ENCODE results near the gene AHNAK. TPM values are rescaled to one million over a fixed set of nuclear protein-coding genes. Genes with fewer than 3 reads are reported as not detected.
A peak's percentile ranks its signal among the peaks of the same experiment; 100 is the strongest.
"Not testable (repeated sequence)": the region's sequence is repeated elsewhere in the genome, so short reads cannot be mapped to it uniquely, and the experiment has no call there.

Gene AHNAK
- total and polyA plus RNA-seq, 5 donors from 2014 or later: 22.3 to 852 (median 47.1) TPM

DNA sequence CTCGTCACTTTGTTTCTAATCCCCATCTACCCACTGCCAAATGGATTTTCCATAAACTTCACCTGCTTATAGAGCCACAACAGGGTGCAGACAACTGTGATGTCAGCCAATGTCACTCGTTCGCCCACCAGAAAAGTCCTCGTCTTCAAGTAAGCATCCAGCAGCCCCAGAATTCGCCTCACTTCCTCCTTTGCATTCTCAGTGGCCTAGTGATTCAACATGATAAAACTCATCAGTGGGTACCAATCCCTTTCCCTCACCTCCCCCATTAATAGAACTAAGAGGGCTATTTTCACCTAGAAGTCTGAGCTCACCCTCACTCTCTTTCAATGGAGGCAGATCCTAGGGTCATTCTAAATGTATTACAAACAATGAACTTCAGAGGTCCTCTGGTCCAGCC, 24.3 kb upstream of the AHNAK start:
- not testable (repeated sequence) for H3K9me3 Mint-ChIP-seq; H3K27ac ChIP-seq (ENCODE audit: insufficient read depth, low read length, poor library complexity, severe bottlenecking); ATAC-seq (ENCODE audit: low read depth in 2 of 2); H3K27me3 Mint-ChIP-seq; H3K4me3 ChIP-seq (ENCODE audit: low read depth, low read length); H3K9me3 ChIP-seq (ENCODE audit: control insufficient read depth in 2 of 2, low read length in 2 of 2); DNase-seq; H3K27me3 ChIP-seq (ENCODE audit: control insufficient read depth, insufficient read depth, low read length)
- Mint-ChIP-seq H3K4me3 (peak overlapping the region in 3 of 4 donors; percentile 20 to 96 (median 53)), H3K4me1 (peaks cover 12 to 77% (median 46%) of the 10 kb centered on the region in 4 donors), H3K27ac (peak overlapping the region; percentile 60 to 73 (median 65)), H3K36me3 (peaks cover 40% of the 10 kb centered on the region)
- Histone ChIP-seq H3K4me1 (ENCODE audit: control insufficient read depth, insufficient read depth, low read length, poor library complexity, severe bottlenecking) (peaks cover 35% of the 10 kb centered on the region), H3K36me3 (ENCODE audit: control insufficient read depth, insufficient read depth, low read length) (peaks cover 56% of the 10 kb centered on the region)

DNA sequence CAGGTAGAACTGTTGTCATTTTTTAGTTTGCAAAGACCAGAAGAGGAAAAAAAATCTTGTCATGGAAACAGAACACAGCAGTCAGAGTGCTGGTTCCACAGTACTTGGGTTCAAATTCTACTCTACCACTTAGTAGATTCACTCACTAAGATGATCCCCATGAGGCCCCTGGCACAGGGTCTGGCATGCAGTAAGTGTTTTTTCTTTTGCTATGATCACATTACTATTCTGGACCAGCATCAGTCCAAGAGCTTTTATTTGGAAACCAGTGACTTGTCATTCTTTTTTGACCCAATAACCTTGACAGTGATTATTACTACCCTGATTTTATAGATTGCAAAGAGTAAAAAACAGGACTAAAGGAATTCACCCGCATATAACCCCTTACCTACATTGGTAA, 23.0 kb upstream of the AHNAK start:
- DNase-seq: no peak
- Histone ChIP-seq H3K4me1 (ENCODE audit: control insufficient read depth, insufficient read depth, low read length, poor library complexity, severe bottlenecking) (peaks cover 27% of the 10 kb centered on the region), H3K27me3 (ENCODE audit: control insufficient read depth, insufficient read depth, low read length) (no peaks in the 10 kb centered on the region), H3K27ac (ENCODE audit: insufficient read depth, low read length, poor library complexity, severe bottlenecking) (no peak overlapping the region), H3K4me3 (ENCODE audit: low read depth, low read length) (no peak overlapping the region), H3K36me3 (ENCODE audit: control insufficient read depth, insufficient read depth, low read length) (peaks cover 67% of the 10 kb centered on the region), H3K9me3 (ENCODE audit: control insufficient read depth in 2 of 2, low read length in 2 of 2) (no peaks in the 10 kb centered on the region)
- no peak for ATAC-seq (ENCODE audit: low read depth in 2 of 2)
- H3K9me3 Mint-ChIP-seq: no peaks in the 10 kb centered on the region
- no peak overlapping the region for H3K27ac Mint-ChIP-seq
- peak overlapping the region in 1 of 4 donors; percentile 53 for H3K4me3 Mint-ChIP-seq
- H3K36me3 Mint-ChIP-seq: peaks cover 46% of the 10 kb centered on the region
- H3K27me3 Mint-ChIP-seq: no peaks in the 10 kb centered on the region
- H3K4me1 Mint-ChIP-seq: peaks cover 18 to 76% (median 47%) of the 10 kb centered on the region in 4 donors

DNA sequence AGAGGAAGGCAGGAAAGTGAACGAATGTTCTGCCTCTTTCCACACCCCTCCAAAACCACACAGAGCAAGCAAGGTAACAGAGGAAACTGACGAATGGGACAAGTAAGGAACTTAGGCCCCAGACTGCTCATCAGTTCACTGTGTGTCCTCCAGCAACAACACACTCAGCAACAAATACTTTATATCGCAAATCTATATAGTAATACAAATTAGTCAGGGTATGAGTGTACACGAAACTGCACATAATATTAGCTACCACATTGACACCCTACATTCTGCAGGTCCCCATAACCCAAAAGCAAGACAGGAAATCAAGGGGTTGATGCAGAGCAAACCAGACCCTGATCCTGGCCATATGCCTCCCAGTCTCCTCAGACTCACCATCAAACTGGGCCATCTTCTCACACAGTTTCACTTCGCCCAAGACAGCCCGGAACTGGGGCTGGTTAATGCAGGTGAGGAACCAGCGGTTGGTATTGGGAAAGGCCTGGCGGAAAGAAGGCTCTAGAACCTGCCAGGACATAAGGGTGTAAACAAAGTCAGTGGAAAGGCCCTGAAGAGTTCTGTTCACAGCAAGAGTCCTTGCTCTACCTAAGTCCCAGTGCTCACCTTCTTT, 20.5 kb upstream of the AHNAK start:
- Histone ChIP-seq H3K27me3 (ENCODE audit: control insufficient read depth, insufficient read depth, low read length) (no peaks in the 10 kb centered on the region), H3K9me3 (ENCODE audit: control insufficient read depth in 2 of 2, low read length in 2 of 2) (no peaks in the 10 kb centered on the region), H3K4me1 (ENCODE audit: control insufficient read depth, insufficient read depth, low read length, poor library complexity, severe bottlenecking) (peaks cover 13% of the 10 kb centered on the region), H3K4me3 (ENCODE audit: low read depth, low read length) (no peak overlapping the region), H3K36me3 (ENCODE audit: control insufficient read depth, insufficient read depth, low read length) (peaks cover 74% of the 10 kb centered on the region), H3K27ac (ENCODE audit: insufficient read depth, low read length, poor library complexity, severe bottlenecking) (no peak overlapping the region)
- peaks cover 42% of the 10 kb centered on the region for H3K36me3 Mint-ChIP-seq
- ATAC-seq (ENCODE audit: low read depth in 2 of 2) (no peak), DNase-seq (no peak)
- H3K9me3 Mint-ChIP-seq: no peaks in the 10 kb centered on the region
- no peaks in the 10 kb centered on the region for H3K27me3 Mint-ChIP-seq
- H3K27ac Mint-ChIP-seq: peak overlapping the region in 2 of 3 donors; percentile 32 to 75
- peak overlapping the region in 2 of 4 donors; percentile 17 to 64 for H3K4me3 Mint-ChIP-seq
- peaks cover 15 to 53% (median 38%) of the 10 kb centered on the region in 4 donors for H3K4me1 Mint-ChIP-seq

DNA sequence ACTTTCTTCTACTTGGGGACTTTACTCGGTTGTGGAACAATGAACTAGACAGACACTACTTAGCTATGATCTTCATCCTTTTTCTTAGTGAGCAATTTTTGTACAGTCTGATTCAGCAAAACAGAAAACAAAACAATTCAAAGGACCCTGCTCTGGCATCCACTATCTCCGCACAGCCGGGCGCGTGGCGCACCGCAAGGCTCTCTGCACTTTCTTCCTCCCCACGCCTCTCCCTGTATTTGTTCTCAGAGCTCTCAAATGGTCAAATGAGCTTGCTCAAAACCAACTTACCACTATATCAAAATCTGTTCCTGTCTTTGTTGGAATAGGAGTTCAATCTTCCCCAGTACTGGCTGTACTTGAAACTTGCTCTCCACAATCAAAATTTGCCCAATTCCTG, 19.6 kb upstream of the AHNAK start:
- Histone ChIP-seq H3K4me1 (ENCODE audit: control insufficient read depth, insufficient read depth, low read length, poor library complexity, severe bottlenecking) (peaks cover 4% of the 10 kb centered on the region), H3K27ac (ENCODE audit: insufficient read depth, low read length, poor library complexity, severe bottlenecking) (no peak overlapping the region), H3K27me3 (ENCODE audit: control insufficient read depth, insufficient read depth, low read length) (no peaks in the 10 kb centered on the region), H3K9me3 (ENCODE audit: control insufficient read depth in 2 of 2, low read length in 2 of 2) (no peaks in the 10 kb centered on the region), H3K36me3 (ENCODE audit: control insufficient read depth, insufficient read depth, low read length) (peaks cover 68% of the 10 kb centered on the region), H3K4me3 (ENCODE audit: low read depth, low read length) (no peak overlapping the region)
- no peaks in the 10 kb centered on the region for H3K9me3 Mint-ChIP-seq
- no peak for DNase-seq
- peaks cover 11 to 50% (median 34%) of the 10 kb centered on the region in 4 donors for H3K4me1 Mint-ChIP-seq
- H3K4me3 Mint-ChIP-seq: peak overlapping the region in 1 of 4 donors; percentile 64
- no peak overlapping the region for H3K27ac Mint-ChIP-seq
- ATAC-seq (ENCODE audit: low read depth in 2 of 2): no peak
- no peaks in the 10 kb centered on the region for H3K27me3 Mint-ChIP-seq
- peaks cover 41% of the 10 kb centered on the region for H3K36me3 Mint-ChIP-seq

DNA sequence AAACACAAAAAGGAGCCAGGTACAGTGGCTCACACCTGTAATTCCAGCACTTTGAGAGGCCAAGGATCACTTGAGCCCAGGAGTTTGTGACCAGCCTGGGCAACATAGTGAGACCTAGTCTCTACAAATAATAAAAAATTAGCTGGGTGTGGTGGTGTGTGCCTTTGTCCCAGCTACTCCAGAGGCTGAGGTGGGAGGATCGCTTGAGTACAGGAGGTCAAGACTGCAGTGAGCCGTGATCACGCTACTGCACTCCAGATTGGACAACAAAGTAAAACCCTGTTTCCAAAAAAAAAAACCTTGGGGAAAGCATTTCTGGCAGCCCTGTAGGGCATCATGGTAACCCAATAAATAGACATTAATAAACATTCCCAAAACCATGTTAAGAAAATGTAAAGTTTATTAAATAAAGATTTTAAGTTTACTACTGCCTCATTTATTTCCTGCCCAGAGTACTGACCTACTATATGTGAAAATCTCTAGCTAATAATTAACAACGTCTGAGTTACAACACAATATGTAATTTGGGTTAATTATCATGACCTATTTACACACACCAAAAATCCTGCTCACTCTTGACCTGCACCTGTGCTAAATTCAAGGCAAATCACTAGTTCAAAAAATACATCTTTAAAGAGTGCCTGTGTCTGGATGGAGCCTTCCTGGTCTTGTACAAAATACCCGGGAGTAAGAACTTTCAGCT, 18.6 kb upstream of the AHNAK start:
- no peaks in the 10 kb centered on the region for H3K9me3 Mint-ChIP-seq
- H3K36me3 Mint-ChIP-seq: peaks cover 37% of the 10 kb centered on the region
- no peaks in the 10 kb centered on the region for H3K27me3 Mint-ChIP-seq
- no peak overlapping the region for H3K4me3 Mint-ChIP-seq
- peaks cover 16 to 51% (median 34%) of the 10 kb centered on the region in 4 donors for H3K4me1 Mint-ChIP-seq
- H3K4me3 ChIP-seq (ENCODE audit: low read depth, low read length): no peak overlapping the region
- H3K36me3 ChIP-seq (ENCODE audit: control insufficient read depth, insufficient read depth, low read length): peaks cover 58% of the 10 kb centered on the region
- DNase-seq (no peak), ATAC-seq (ENCODE audit: low read depth in 2 of 2) (no peak)
- H3K27me3 ChIP-seq (ENCODE audit: control insufficient read depth, insufficient read depth, low read length): no peaks in the 10 kb centered on the region
- peaks cover 11% of the 10 kb centered on the region for H3K4me1 ChIP-seq (ENCODE audit: control insufficient read depth, insufficient read depth, low read length, poor library complexity, severe bottlenecking)
- H3K27ac Mint-ChIP-seq: peak overlapping the region in 1 of 3 donors; percentile 20
- H3K27ac ChIP-seq (ENCODE audit: insufficient read depth, low read length, poor library complexity, severe bottlenecking): no peak overlapping the region
- H3K9me3 ChIP-seq (ENCODE audit: control insufficient read depth in 2 of 2, low read length in 2 of 2): no peaks in the 10 kb centered on the region

DNA sequence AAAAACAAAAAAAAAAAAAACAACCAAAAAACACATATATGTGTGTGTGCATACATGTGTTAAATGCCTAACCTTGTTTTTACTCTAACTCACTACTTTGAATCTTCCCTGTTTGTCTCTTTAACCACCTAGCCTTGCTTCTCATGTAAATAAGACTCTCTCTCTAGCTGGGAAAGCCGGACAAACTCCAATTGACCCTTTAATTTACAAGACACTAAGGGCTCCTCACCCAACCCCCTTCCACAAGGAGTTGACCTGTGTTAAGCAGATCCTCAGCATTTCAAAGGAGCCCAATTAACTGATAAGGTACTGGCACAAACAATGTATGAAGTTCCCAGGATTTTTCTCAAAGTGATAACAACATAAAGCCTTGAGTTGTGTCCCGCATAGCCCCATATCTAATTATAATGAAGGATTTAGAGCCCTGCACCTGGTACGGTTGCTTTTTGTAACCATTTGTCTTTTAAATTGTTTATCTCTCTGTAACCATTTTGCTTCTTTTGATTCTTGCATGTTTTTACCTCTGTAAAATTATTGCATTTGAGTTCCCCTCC, 15.1 kb upstream of the AHNAK start:
- Histone ChIP-seq H3K4me1 (ENCODE audit: control insufficient read depth, insufficient read depth, low read length, poor library complexity, severe bottlenecking) (peaks cover 41% of the 10 kb centered on the region), H3K36me3 (ENCODE audit: control insufficient read depth, insufficient read depth, low read length) (peaks cover 47% of the 10 kb centered on the region)
- H3K4me3 ChIP-seq (ENCODE audit: low read depth, low read length); DNase-seq; ATAC-seq (ENCODE audit: low read depth in 2 of 2); H3K9me3 ChIP-seq (ENCODE audit: control insufficient read depth in 2 of 2, low read length in 2 of 2); H3K27me3 Mint-ChIP-seq; H3K27me3 ChIP-seq (ENCODE audit: control insufficient read depth, insufficient read depth, low read length); H3K27ac ChIP-seq (ENCODE audit: insufficient read depth, low read length, poor library complexity, severe bottlenecking); H3K9me3 Mint-ChIP-seq: not testable (repeated sequence)
- Mint-ChIP-seq H3K27ac (peak overlapping the region; percentile 2 to 62 (median 56)), H3K4me1 (peaks cover 14 to 58% (median 34%) of the 10 kb centered on the region in 4 donors), H3K4me3 (peak overlapping the region in 2 of 4 donors; percentile 28 to 39), H3K36me3 (peaks cover 36% of the 10 kb centered on the region)

DNA sequence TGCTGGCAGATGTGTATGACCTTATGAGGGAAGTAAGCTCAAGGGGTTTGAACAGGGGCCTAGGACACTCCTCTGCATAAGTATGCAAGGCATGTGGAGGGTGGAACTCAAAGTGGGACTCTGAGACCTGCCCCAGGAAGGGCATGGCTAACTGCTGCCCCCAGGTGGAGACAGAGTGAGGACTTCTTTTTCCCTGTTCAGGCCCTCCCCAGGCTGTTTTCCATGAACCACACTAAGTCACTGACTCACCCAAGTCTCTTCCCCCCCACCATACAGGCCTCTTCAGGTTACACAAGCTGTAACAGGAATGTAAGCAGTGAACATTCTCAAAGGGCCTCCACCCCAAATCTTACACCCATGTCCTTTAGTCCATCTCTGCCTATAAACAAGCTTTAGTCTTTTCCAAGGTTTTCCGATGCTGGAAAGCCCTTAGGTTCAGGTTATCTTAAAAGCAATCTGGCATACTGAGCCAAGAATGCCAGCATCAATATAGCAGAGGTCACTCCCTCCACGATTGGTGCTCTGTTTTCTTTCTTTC, 14.0 kb upstream of the AHNAK start:
- no peak overlapping the region for H3K4me3 ChIP-seq (ENCODE audit: low read depth, low read length)
- ATAC-seq (ENCODE audit: low read depth in 2 of 2): peak; percentile 19 to 29
- no peaks in the 10 kb centered on the region for H3K27me3 ChIP-seq (ENCODE audit: control insufficient read depth, insufficient read depth, low read length)
- Mint-ChIP-seq H3K4me3 (peak overlapping the region in 3 of 4 donors; percentile 46 to 83 (median 49)), H3K36me3 (peaks cover 26% of the 10 kb centered on the region), H3K4me1 (peaks cover 12 to 58% (median 40%) of the 10 kb centered on the region in 4 donors), H3K27me3 (no peaks in the 10 kb centered on the region), H3K27ac (peak overlapping the region; percentile 85 to 92 (median 90)), H3K9me3 (no peaks in the 10 kb centered on the region)
- H3K36me3 ChIP-seq (ENCODE audit: control insufficient read depth, insufficient read depth, low read length): peaks cover 36% of the 10 kb centered on the region
- no peaks in the 10 kb centered on the region for H3K9me3 ChIP-seq (ENCODE audit: control insufficient read depth in 2 of 2, low read length in 2 of 2)
- DNase-seq: peak; percentile 72 to 78 (median 72)
- peaks cover 52% of the 10 kb centered on the region for H3K4me1 ChIP-seq (ENCODE audit: control insufficient read depth, insufficient read depth, low read length, poor library complexity, severe bottlenecking)
- H3K27ac ChIP-seq (ENCODE audit: insufficient read depth, low read length, poor library complexity, severe bottlenecking): peak overlapping the region; percentile 41
